HepG2 (cell line): Measurements from ENCODE around the gene CASP5. TPM values are rescaled to one million over a fixed set of nuclear protein-coding genes. Genes with fewer than 3 reads are reported as not detected.

ENCODE experiments used
- DNMT3B ChIP-seq: conservative IDR thresholded peaks from 2 replicates; pipeline ENCODE4 v1.6.1; 2016; ENCODE audit warnings: missing biosample characterization, control low read depth
- EP300 ChIP-seq, 3 experiments: sonication (generic) in 1 of 3; formaldehyde crosslinking in 1 of 3; IDR thresholded peaks; 2 replicates each; pipeline versions ENCODE4 v1.5.1 to v1.6.1; 2011 to 2020; ENCODE audit warnings: low read depth in 2 of 3, low read length in 2 of 3, borderline replicate concordance in 1 of 3, improper control_type of control experiment in 1 of 3, mild to moderate bottlenecking in 1 of 3, missing genetic modification reagents in 1 of 3, moderate library complexity in 1 of 3
- FOXC1 ChIP-seq: sonication (generic); formaldehyde crosslinking; IDR thresholded peaks from 2 replicates; pipeline ENCODE4 v1.8.0; 2022; ENCODE audit warnings: mild to moderate bottlenecking, missing genetic modification reagents, borderline replicate concordance
- HNRNPH1 ChIP-seq: fragments of 200-400 bp; formaldehyde crosslinking; optimal IDR thresholded peaks from 2 replicates; pipeline ENCODE3; 2017; ENCODE audit warnings: mild to moderate bottlenecking, low read depth, low read length
- KLF11 ChIP-seq: IDR thresholded peaks from 2 replicates; pipeline ENCODE4 v1.6.1; 2016; ENCODE audit warnings: missing compliant biosample characterization
- NBN ChIP-seq: fragments of 450-650 bp; conservative IDR thresholded peaks from 2 replicates; pipeline ENCODE4 v1.6.1; 2017
- NCOA5 ChIP-seq: sonication (generic); formaldehyde crosslinking; IDR thresholded peaks from 2 replicates; pipeline ENCODE4 v1.4.0; 2020; ENCODE audit warnings: missing genetic modification reagents
- NFE2L2 ChIP-seq: fragments of 150-350 bp; IDR thresholded peaks from 2 replicates; pipeline ENCODE4 v1.6.1; 2014; ENCODE audit warnings: low read length
- RNF2 ChIP-seq: fragments of 450-650 bp; conservative IDR thresholded peaks from 2 replicates; pipeline ENCODE4 v1.6.1; 2016; ENCODE audit warnings: low read depth
- TMF1 ChIP-seq: sonication (generic); formaldehyde crosslinking; IDR thresholded peaks from 2 replicates; pipeline ENCODE4 v1.8.1; 2022; ENCODE audit warnings: low read depth, missing genetic modification reagents
- U2AF1 ChIP-seq: fragments of 200-400 bp; formaldehyde crosslinking; optimal IDR thresholded peaks from 2 replicates; pipeline ENCODE3; 2017; ENCODE audit warnings: mild to moderate bottlenecking, low read depth, low read length
- ZFP36 ChIP-seq: fragments of 150-350 bp; IDR thresholded peaks from 2 replicates; pipeline ENCODE4 v1.6.1; 2018; ENCODE audit warnings: borderline replicate concordance, low read length, low read depth; ENCODE audit not compliant: partially characterized antibody
- ZNF124 ChIP-seq: sonication (generic); formaldehyde crosslinking; IDR thresholded peaks from 2 replicates; pipeline ENCODE4 v1.4.0; 2020; ENCODE audit warnings: missing genetic modification reagents
- ZNF296 ChIP-seq: sonication (generic); formaldehyde crosslinking; conservative IDR thresholded peaks from 2 replicates; pipeline ENCODE4 v1.5.0; 2020; ENCODE audit warnings: mild to moderate bottlenecking, missing genetic modification reagents
- ZNF501 ChIP-seq: sonication (generic); formaldehyde crosslinking; IDR thresholded peaks from 2 replicates; pipeline ENCODE4 v1.5.1; 2020; ENCODE audit warnings: mild to moderate bottlenecking, moderate library complexity, missing genetic modification reagents
- ZNF547 ChIP-seq: sonication (generic); formaldehyde crosslinking; IDR thresholded peaks from 2 replicates; pipeline ENCODE4 v1.5.1; 2020; ENCODE audit warnings: mild to moderate bottlenecking, missing genetic modification reagents
- ZNF674 ChIP-seq: sonication (generic); formaldehyde crosslinking; IDR thresholded peaks from 2 replicates; pipeline ENCODE4 v1.5.0; 2020; ENCODE audit warnings: low read depth, mild to moderate bottlenecking, missing genetic modification reagents
- ZNF782 ChIP-seq: sonication (generic); formaldehyde crosslinking; IDR thresholded peaks from 2 replicates; pipeline ENCODE4 v1.4.0; 2020; ENCODE audit warnings: missing genetic modification reagents, mild to moderate bottlenecking, borderline replicate concordance
- ZSCAN30 ChIP-seq: sonication (generic); formaldehyde crosslinking; IDR thresholded peaks from 2 replicates; pipeline ENCODE4 v1.5.0; 2020; ENCODE audit warnings: mild to moderate bottlenecking, missing genetic modification reagents
- polyA plus RNA-seq, 8 experiments: library from polyadenylated mRNA; depleted of rRNA in 3 of 8; stranded (reverse) in 7 of 8; unstranded in 1 of 8; fragments of >200 nt; fragmentation: Illumina TruSeq in 4 of 8; extraction: Trizol in 4 of 8; gene quantifications; 2 replicates each; pipeline versions ENCODE4 v1.2.1 to v1.2.3, GENCODE V29; 2011 to 2016; ENCODE audit warnings: low read depth in 4 of 8, missing spikeins in 1 of 8, mixed read lengths in 1 of 8; ENCODE audit not compliant: insufficient read depth in 1 of 8
- total RNA-seq, 5 experiments: library from RNA; depleted of rRNA; stranded (reverse); fragments of >200 nt; fragmentation: Illumina TruSeq; extraction: Trizol; gene quantifications; 2 replicates each; pipeline ENCODE4 v1.2.3, GENCODE V29; 2016; ENCODE audit warnings: low read depth in 1 of 5
- TF ChIP-seq, protein P1 (sequence below): sonication (generic); formaldehyde crosslinking; IDR thresholded peaks from 2 replicates; pipeline ENCODE4 v1.4.0; 2020; ENCODE audit warnings: missing genetic modification reagents
- TF ChIP-seq, protein P2 (sequence below): sonication (generic); formaldehyde crosslinking; IDR thresholded peaks from 2 replicates; pipeline ENCODE4 v1.4.0; 2020; ENCODE audit warnings: mild to moderate bottlenecking, low read depth, missing genetic modification reagents
- TF ChIP-seq, protein P3 (sequence below): sonication (generic); formaldehyde crosslinking; IDR thresholded peaks from 2 replicates; pipeline ENCODE4 v1.9.0; 2021; ENCODE audit warnings: missing genetic modification reagents, borderline replicate concordance

The CASP5 gene
- total and polyA plus RNA-seq, 2 of the 13 experiments (the other 11 are each of a cell fraction or from before 2014, with no cell fraction given): not detected

DNA sequence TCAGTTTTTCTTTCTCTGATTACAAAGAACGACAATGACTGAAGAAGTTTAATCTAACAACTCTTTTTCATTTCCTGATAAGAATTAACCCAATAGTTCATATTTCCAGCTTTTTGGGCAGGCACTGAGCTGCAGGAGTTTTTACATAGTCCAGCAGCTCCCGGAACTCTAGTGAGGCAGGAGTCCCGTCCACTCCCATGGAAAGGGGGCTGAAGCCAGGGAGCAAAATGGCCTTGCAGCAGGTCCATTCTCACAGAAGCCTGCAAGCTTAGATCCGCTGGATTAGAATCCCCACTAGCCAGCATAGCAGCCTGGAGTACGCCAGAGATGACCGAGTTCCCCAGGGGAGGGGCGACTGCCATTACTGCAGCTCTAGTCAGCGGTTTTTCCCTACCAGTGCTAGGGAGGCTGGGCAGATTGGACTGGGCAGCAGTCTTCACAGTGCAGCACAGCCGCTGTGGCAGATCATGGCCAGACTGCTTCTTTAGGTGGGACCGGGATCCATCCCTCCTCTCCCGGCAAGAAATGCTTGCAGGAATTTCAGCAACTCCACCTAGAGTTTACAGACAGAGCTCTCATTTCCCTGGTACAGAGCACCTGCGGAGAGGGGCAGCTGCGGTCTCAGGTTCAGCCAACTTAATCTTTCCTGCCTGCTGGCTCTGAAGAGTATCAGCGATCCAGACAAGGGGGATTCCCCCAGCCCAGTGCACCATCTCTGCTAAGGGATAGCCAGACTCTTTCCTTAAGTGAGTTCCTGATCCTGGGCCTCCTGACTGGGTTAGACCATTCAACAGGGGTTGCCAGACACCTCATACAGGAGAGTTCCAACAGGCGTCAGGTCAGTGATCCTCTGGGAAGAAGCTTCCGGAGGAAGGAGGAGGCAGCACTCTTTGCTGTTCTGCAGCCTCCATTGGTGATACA is 53.9 kb downstream of the CASP5 start (continued):
- TF ChIP-seq ZFP36 (no peak), EP300 (IDR thresholded peaks at IDR 0.05; ENCODE audit: low read depth in 2 of 2, low read length in 2 of 2) (no peak), EP300 (CRISPR knock-in tag; IDR thresholded peaks at IDR 0.05; ENCODE audit: borderline replicate concordance) (no peak), FOXC1 (CRISPR knock-in tag) (no peak; the same call in 1 of the 2 replicates), ZNF782 (CRISPR knock-in tag) (no peak), HNRNPH1 (no peak), ZSCAN30 (CRISPR knock-in tag) (no peak), ZNF124 (CRISPR knock-in tag) (no peak), NCOA5 (CRISPR knock-in tag) (no peak), DNMT3B (CRISPR knock-in tag) (0 out of 2 replicates have a peak, but pooled peaks have one; percentile 6), U2AF1 (no peak), ZNF674 (CRISPR knock-in tag) (no peak), TMF1 (CRISPR knock-in tag) (no peak), RNF2 (no peak), NFE2L2 (no peak), ZNF296 (CRISPR knock-in tag) (peak; percentile 42; the same call in 1 of the 2 replicates), NBN (no peak), ZNF501 (CRISPR knock-in tag) (peak; percentile 82), ZNF547 (CRISPR knock-in tag) (no peak), KLF11 (no peak)
- TF ChIP-seq, protein P1, sequence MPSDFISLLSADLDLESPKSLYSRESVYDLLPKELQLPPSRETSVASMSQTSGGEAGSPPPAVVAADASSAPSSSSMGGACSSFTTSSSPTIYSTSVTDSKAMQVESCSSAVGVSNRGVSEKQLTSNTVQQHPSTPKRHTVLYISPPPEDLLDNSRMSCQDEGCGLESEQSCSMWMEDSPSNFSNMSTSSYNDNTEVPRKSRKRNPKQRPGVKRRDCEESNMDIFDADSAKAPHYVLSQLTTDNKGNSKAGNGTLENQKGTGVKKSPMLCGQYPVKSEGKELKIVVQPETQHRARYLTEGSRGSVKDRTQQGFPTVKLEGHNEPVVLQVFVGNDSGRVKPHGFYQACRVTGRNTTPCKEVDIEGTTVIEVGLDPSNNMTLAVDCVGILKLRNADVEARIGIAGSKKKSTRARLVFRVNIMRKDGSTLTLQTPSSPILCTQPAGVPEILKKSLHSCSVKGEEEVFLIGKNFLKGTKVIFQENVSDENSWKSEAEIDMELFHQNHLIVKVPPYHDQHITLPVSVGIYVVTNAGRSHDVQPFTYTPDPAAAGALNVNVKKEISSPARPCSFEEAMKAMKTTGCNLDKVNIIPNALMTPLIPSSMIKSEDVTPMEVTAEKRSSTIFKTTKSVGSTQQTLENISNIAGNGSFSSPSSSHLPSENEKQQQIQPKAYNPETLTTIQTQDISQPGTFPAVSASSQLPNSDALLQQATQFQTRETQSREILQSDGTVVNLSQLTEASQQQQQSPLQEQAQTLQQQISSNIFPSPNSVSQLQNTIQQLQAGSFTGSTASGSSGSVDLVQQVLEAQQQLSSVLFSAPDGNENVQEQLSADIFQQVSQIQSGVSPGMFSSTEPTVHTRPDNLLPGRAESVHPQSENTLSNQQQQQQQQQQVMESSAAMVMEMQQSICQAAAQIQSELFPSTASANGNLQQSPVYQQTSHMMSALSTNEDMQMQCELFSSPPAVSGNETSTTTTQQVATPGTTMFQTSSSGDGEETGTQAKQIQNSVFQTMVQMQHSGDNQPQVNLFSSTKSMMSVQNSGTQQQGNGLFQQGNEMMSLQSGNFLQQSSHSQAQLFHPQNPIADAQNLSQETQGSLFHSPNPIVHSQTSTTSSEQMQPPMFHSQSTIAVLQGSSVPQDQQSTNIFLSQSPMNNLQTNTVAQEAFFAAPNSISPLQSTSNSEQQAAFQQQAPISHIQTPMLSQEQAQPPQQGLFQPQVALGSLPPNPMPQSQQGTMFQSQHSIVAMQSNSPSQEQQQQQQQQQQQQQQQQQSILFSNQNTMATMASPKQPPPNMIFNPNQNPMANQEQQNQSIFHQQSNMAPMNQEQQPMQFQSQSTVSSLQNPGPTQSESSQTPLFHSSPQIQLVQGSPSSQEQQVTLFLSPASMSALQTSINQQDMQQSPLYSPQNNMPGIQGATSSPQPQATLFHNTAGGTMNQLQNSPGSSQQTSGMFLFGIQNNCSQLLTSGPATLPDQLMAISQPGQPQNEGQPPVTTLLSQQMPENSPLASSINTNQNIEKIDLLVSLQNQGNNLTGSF (CRISPR knock-in tag): no peak
- TF ChIP-seq, protein P2, sequence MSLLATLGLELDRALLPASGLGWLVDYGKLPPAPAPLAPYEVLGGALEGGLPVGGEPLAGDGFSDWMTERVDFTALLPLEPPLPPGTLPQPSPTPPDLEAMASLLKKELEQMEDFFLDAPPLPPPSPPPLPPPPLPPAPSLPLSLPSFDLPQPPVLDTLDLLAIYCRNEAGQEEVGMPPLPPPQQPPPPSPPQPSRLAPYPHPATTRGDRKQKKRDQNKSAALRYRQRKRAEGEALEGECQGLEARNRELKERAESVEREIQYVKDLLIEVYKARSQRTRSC (CRISPR knock-in tag): no peak
- TF ChIP-seq, protein P3, sequence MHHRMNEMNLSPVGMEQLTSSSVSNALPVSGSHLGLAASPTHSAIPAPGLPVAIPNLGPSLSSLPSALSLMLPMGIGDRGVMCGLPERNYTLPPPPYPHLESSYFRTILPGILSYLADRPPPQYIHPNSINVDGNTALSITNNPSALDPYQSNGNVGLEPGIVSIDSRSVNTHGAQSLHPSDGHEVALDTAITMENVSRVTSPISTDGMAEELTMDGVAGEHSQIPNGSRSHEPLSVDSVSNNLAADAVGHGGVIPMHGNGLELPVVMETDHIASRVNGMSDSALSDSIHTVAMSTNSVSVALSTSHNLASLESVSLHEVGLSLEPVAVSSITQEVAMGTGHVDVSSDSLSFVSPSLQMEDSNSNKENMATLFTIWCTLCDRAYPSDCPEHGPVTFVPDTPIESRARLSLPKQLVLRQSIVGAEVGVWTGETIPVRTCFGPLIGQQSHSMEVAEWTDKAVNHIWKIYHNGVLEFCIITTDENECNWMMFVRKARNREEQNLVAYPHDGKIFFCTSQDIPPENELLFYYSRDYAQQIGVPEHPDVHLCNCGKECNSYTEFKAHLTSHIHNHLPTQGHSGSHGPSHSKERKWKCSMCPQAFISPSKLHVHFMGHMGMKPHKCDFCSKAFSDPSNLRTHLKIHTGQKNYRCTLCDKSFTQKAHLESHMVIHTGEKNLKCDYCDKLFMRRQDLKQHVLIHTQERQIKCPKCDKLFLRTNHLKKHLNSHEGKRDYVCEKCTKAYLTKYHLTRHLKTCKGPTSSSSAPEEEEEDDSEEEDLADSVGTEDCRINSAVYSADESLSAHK: no peak
